Inflammatory macrophage treated with lipopolysaccharide for 4 hours (primary cell): ENCODE results near the gene MFAP5.

Experiments used
- DNase-seq: peaks from one replicate; pipeline ENCODE4 v3.0.0-alpha.2; 2020

Gene MFAP5

GRCh38 chr12:8662593-8662992 is at the start of gene MFAP5:
Gene MFAP5, minus strand, starts transcription at chr12:8662826. Its CDS starts 722 bp downstream, at chr12:8662104.
- no peak for DNase-seq

- DNase-seq = peak; percentile 69
Observed at GRCh38 chr12:8709124-8709830, 46.7 kb upstream of the MFAP5 start.

GRCh38 chr12:8702159-8702558 is 39.5 kb upstream of the MFAP5 start:
- no peak for DNase-seq

GRCh38 chr12:8701046-8701660 is 38.5 kb upstream of the MFAP5 start:
- DNase-seq = no peak

- DNase-seq = no peak
Observed at GRCh38 chr12:8699714-8700113, 37.1 kb upstream of the MFAP5 start.

- peak; percentile 19 for DNase-seq
Observed at GRCh38 chr12:8698879-8699278, 36.3 kb upstream of the MFAP5 start.

GRCh38 chr12:8698132-8698851 is 35.7 kb upstream of the MFAP5 start:
- peak; percentile 50 for DNase-seq

GRCh38 chr12:8697476-8698131 is 35.0 kb upstream of the MFAP5 start, which contains the start of gene RIMKLB:
Gene RIMKLB, plus strand, starts transcription at chr12:8697991. Its CDS starts 15,876 bp downstream, at chr12:8713867.
- DNase-seq = peak; percentile 77

- peak; percentile 13 for DNase-seq
Observed at GRCh38 chr12:8697120-8697475, 34.5 kb upstream of the MFAP5 start.

- DNase-seq = no peak
Observed at GRCh38 chr12:8696442-8697090, 33.9 kb upstream of the MFAP5 start.

- DNase-seq = no peak
Observed at GRCh38 chr12:8695116-8695515, 32.5 kb upstream of the MFAP5 start.

- no peak for DNase-seq
Observed at GRCh38 chr12:8692573-8692972, 29.9 kb upstream of the MFAP5 start.

GRCh38 chr12:8689681-8690080 is 27.1 kb upstream of the MFAP5 start:
- DNase-seq = no peak

GRCh38 chr12:8687846-8688601 is 25.4 kb upstream of the MFAP5 start:
- peak; percentile 39 for DNase-seq

GRCh38 chr12:8685051-8685450 is 22.4 kb upstream of the MFAP5 start:
- DNase-seq = peak; percentile 28

- no peak for DNase-seq
Observed at GRCh38 chr12:8681129-8681884, 18.7 kb upstream of the MFAP5 start.

- no peak for DNase-seq
Observed at GRCh38 chr12:8680533-8680932, 17.9 kb upstream of the MFAP5 start.

GRCh38 chr12:8678661-8679111 is 16.1 kb upstream of the MFAP5 start:
- no peak for DNase-seq

- no peak for DNase-seq
Observed at GRCh38 chr12:8677362-8677761, 14.7 kb upstream of the MFAP5 start.

- no peak for DNase-seq
Observed at GRCh38 chr12:8676651-8677050, 14.0 kb upstream of the MFAP5 start.

GRCh38 chr12:8675591-8676036 is 13.0 kb upstream of the MFAP5 start:
- peak; percentile 65 for DNase-seq
